Hematopoietic multipotent progenitor cell treated with erythropoietin and hydrocortisone succinate and interleukin-3 and kit ligand, for 4 days (in vitro differentiated cells): ENCODE measurements around the gene CFAP69.
"Not testable (repeated sequence)": the region's sequence is repeated elsewhere in the genome, so short reads cannot be mapped to it uniquely, and the experiment has no call there.

Experiments
- DNase-seq: peaks from one replicate; pipeline ENCODE4 v3.0.0-alpha.2; 2015

Gene CFAP69

DNA sequence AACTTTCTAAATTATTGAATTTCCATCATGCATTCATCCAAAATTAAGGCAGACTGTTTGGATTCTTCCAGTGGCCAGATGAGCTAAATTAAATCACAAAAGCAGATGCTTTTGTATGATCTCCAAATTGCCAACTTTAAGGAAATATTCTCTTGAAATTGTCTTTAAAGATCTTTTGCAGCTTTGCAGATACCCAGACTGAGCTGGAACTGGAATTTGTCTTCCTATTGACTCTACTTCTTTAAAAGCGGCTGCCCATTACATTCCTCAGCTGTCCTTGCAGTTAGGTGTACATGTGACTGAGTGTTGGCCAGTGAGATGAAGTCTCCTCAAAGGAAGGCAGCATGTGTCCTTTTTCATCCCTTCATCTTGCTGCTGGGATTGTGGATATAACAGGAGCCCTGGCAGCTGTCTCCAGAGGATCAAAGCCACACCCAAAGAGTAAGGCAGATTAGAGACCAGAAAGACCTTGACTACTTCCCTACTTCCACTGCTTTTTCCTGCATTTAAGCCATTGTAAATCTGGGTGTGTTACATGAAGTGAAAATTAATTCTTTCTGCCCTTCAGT lies 8.2 kb upstream of the CFAP69 start:
- DNase-seq = no peak

DNA sequence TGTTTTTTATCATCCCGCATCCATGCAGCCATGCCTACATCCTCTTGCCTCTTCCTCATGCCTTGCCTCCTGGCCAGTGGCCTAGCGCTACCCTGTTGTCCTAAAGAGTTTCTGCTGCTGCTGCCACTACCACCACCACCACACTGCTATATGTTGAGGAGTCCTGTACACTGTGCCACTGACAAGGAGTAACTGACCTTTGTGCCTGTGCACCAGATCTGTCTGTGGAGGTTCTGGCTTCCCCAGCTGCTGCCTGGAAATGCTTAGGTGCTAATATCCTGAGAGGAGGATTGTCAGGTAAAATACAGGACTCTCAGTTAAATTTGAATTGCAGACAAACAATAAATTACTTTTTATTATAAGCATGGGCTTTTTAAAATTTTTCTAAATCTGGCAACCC lies 7.0 kb upstream of the CFAP69 start:
- DNase-seq = no peak

DNA sequence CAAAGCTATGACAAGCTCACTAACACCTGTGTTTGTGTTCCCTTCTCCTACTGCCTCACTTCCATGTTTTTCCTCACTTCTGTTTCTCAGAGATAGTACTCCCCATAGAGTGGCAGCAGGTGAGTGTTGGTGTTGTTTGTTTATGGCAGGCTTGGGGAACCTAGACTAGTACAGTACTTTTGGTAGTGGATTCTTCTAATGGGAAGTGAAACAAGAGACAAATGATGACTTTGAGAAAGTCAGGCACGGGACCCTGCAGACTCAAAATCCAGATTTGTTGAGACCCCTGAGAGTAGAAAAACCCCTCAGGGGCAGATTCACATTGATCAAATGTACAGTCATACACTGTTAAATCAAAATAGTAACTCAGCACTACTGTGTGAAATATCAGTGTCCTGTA lies 6.4 kb upstream of the CFAP69 start:
- DNase-seq = no peak

DNA sequence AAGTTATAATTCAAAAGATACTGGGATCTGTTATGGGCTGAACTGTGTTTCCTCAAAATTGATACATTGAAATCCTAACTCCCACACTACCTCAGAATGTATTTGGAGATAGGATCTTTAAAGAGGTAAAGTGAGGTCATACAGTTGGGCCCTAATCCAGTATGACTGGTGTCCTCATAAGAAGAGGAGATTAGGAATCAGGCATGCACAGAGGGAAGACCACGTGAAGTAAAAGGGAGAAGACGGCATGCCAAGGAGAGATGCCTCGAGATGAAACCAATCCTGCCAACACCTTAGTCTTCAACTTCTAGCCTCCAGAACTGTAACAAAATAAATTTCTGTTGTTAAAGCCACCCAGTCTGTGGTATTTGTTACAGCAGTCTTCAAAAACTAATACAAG lies 5.9 kb upstream of the CFAP69 start:
- DNase-seq = no peak

DNA sequence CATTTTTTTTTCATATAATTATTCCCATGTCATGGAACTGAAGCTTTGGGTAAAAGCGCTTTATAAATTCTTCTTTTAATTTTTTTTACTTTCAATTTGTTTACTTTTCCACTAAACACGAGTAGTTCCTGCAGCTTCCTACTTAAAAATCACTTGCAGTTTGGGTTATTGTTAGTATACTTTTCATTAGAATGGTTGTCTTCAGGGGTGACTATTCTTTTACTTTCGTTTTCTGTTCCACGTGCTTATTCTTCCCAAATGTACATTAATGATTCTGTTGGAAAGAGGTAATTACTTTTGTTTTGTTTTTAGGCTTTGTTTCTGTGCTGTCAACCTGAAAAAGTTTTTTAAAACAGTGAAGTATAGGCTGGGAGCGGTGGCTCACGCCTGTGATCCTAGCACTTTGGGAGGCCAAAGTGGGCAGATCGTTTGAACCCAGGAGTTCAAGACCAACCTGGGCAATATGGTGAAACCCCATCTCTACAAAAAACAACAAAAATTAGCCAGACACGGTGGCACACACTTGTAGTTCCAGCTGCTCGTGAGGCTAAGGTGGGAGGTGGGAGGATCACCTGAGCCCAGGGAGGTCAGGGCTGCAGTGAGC lies 5.2 kb upstream of the CFAP69 start:
- DNase-seq = no peak

DNA sequence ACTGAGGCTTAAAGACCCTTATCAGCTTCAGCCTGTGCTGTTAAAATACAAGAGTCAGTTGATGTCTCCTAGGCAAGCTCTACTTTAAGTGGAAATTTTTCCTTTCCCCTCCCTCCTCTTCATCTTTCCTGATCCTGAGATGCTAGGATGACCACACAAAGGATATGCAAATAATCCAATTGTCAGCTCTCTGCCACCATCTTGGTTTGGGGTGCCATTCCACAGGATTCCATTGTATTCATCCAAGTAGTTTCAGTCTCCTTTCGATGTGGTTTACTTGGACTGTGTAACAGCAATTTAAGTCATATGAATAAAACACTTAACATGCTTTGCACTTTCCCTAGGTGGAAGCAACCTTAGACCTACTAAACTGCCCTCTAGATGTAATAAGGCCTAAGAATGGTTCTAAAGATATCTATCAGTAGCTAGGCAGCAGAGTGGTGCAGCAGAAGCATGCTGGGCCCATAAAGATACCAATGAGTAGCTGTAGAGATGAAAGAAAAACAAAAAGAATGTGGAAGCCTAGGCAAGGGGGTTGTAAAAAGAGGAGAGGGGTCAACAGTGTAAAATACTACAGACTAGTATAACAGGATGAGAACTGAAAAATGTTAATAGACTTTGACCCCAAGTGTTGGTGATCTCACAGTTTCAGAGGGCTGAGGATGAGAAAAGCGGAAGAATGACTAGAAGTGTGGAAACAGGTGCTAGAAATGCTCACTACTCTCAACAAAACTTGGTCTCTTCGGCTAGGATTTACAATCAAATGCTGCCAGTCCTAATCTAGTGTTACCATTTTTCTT lies 2.4 kb upstream of the CFAP69 start:
- DNase-seq = no peak

DNA sequence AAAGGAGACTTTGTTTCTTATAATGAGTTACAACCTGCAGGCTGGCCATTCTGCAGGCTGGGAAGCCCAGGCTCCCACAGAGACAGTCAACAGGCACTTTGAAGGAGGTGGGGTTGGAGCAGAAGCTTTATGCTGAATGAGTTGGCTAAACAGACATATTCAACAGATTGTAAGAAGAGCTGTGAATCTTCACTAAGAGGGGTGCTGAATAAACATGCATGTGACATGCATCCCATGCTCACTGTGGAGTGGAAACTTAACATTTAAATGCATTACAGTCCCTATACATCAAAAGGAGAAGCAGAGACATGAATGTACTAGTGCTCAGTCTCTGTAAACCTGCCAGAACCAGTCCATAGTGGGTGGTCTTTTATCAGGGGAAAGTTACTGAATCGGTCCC lies 1.4 kb upstream of the CFAP69 start:
- no peak for DNase-seq

DNA sequence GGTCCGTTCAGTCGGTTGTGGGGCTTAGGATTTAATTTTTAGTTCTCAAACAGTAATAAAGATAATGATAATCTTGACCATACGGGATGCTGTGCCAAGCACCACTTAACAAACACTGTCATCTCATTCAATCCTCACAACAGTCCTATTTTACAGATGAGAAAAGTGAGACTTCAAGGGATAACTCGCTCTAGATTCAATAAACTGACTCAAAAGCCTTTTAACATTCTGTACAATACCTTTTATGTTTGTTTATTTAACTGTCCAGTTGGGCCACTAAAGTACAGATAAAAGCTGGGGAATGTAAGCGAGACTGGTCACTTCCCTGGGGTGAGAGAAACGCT lies 437 bp upstream of the CFAP69 start:
- DNase-seq = no peak

DNA sequence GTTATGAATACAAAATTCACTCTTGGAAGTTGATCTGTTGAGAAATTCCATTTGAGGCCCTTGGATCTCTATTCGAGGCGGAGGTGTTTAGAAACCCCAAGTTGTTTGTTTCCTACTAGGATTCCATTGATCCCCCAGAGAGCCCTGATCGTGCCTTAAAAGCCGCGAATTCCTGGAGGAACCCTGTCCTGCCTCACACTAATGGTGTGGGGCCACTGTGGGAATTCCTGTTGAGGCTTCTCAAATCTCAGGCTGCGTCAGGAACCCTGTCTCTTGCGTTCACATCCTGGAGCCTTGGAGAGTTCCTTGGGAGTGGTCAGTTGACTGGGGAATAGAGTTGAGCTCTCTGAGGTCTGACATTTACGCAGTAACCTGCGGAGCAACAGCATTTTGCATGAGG lies 1.2 kb downstream of the CFAP69 start:
- DNase-seq = no peak

DNA sequence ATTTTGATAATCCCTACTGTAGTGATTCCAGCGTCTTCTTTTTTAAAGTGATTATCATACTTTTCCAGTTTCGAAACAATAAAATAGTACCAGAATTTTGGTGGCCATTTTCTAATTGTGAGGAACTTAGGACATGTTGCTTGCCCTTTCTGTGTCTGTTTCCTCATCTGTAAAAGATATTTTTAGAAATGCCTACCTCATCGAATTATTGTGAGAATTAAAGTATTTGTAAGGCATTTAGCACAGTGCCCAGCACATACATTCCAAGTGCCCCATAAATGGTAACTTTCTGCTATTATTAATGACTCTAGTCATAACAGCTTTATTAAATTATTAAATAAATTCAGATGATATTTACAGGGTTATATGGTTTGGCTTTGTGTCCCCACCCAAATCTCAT lies 3.7 kb downstream of the CFAP69 start:
- DNase-seq = no peak

DNA sequence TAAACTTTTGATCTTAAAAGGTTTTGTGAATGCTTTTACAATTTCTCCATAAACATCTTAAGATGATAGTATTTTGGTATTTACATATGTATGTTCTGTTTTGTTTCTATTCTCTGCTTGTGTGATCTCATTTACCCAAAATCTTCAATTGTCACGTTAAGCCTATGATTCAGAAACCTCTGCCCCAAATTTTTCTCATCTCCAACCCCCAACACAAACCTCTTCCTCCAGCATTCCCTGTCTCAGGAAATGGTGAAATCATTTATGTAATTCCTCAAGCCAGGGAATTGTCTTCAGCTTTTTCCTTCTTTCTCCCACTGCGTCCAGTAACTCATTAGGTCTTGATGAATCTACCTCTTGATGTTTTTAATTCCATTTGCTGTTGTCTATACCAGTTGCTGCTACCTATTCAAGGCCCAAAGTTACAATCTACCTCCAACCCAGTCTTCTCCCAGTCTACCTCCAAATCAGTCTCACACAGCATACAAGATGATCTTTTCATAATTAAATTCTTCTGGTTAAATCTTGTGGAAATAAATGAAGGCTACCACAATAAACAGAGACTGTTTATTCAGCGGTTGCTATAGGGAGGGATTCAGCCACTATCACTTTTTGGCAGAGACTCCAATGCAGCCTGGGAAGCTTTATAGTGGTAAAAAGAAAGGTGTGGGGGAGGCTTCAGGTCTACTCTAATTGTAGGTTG lies 5.8 kb downstream of the CFAP69 start:
- DNase-seq = no peak

DNA sequence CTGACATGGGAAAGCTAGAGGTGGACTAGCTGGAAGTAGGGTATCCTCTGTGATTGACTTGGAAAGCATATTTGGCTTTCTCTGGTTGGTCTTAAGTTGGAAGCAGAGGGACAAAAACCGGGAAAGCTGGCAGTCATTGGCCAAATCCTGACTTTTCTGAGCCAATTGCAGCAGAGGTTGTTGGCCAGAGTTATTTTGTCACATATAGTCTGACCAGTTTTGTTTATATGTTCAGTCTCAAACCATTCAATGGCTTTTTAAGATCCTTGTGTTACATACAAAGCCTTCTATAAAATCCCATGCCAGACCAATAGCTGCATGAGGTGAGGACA lies 6.3 kb downstream of the CFAP69 start:
- DNase-seq = no peak

DNA sequence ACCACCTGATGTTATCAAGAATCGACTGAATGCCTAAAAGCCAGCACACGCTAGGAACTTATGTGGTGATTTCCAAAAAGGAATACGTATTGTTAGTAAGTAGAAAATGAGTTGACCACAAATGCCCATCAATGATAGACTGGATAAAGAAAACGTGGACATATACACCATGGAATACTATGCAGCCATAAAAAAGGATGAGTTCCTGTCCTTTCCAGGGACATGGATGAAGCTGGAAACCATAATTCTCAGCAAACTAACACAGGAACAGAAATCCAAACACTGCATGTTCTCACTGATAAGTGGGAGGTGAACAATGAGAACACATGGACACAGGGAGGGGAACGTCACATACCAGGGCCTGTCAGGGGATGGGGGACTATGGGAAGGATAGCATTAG lies 11.0 kb downstream of the CFAP69 start:
- DNase-seq = not testable (repeated sequence)

DNA sequence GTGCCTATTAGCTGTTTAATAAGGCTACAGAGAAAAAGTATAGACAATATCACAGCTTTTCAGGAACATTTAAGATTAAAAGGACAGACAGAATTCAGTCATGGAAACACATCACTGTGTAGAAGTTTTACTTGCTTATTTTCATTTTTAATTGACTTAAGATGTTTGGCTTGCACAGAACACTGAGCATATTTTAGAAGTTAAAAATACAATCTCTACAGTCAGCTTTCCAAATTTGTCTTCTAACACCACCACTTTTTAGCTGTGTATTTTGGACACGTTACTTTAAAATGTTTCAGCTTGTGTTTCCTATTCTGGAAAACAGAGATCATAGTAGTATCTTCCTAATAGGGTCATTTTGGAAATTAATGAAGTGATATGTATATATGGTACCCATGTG lies 11.8 kb downstream of the CFAP69 start:
- no peak for DNase-seq

DNA sequence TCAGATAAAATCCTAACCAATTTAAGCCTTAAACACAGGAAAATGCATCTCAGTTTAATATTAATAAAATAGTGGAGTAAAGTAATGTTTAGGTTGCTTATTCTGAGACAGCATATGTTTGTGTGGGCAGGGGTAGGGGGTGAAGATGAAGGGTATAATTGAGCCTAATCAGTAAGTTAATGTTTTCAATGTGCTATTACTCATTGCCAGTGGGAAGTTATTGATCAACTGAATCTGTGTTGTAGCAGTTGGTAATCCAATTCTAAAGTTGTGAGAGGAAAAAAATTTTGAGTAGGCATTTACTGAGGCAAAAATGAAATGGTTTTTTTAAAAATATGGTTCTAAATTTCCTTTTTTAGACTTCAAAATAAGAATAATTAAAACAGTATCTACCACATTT lies 16.5 kb downstream of the CFAP69 start:
- no peak for DNase-seq

DNA sequence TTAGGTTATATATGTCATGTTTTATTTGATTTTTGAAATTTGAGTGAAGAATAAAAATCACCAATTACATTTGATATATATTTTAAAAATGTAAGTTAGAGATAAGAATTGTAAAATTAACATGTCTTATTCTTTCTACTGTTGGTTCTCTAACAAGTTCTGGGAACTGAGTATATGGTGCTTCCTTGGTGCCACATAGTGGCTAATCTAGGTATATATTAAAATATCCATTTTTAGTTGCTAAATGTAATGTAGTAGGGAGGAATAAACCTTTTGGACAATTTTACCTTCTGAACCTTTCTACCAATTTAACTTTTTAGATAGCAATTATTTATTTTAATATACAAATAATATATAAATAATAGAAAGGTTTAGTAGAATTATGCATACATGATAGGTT lies 17.5 kb downstream of the CFAP69 start:
- peak; percentile 61 for DNase-seq

DNA sequence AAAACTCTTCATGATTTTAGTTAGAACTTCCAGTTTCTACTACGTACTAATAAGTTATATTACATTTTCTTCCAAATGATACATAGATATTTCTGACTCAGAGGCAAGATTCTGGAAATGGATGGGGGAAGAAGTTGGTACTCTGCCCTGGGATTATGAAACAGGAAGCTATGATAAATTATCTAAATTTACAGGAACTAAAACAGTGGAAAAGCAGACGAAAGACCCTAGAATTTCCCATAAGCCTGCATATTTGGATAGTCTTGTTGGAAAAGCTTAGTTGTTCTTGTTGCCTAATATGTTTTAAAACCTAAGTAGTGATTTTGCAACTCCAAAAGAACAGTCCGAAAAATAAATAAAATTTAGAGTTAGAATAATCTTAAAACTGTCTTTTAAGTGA lies 21.8 kb downstream of the CFAP69 start:
- no peak for DNase-seq

DNA sequence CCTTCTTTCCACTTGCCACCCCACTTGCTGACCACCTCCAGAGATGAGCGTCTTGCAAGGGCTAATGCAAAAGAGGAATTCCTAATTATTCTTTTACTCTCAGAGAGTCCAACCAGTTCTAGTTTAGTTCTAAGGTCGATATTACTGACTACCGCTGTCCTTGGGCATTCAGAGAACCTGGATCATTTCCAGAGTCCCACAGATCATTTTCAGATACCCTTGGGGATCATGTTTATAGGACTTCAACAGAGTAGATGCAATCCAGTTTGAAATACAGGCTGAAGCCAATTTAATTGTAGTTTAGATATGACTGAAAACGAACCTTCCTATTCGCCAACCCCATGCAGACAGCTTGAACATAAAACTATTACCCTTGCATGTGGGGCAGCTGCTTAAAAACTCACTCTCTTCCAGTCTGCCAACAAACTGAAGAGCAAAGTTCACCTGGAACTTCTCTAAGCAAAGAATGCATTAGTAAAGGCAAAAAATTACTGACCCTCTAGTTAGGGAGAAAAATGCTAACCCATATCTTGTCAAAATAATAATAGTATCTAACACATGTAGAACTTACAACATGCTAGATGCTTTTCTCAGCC lies 22.4 kb downstream of the CFAP69 start:
- no peak for DNase-seq

DNA sequence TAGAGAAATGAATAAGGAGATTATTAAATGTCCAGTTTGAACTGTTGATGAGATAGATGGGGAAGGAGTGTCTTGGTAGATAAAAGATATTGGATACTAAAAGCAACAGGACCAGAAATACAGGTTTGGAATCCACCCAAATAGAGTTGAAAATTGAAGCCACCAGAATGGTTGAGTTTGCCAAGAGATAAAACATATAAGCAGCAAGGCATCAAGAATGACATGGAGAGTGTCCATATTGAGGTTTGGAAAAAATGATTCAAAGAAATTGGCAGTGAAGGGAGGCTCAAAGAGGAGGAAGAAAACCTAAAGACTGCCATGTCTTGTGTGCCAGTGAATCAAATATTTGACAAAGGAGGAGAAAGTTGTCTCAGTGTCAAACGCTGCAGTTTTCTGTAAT lies 24.2 kb downstream of the CFAP69 start:
- no peak for DNase-seq

DNA sequence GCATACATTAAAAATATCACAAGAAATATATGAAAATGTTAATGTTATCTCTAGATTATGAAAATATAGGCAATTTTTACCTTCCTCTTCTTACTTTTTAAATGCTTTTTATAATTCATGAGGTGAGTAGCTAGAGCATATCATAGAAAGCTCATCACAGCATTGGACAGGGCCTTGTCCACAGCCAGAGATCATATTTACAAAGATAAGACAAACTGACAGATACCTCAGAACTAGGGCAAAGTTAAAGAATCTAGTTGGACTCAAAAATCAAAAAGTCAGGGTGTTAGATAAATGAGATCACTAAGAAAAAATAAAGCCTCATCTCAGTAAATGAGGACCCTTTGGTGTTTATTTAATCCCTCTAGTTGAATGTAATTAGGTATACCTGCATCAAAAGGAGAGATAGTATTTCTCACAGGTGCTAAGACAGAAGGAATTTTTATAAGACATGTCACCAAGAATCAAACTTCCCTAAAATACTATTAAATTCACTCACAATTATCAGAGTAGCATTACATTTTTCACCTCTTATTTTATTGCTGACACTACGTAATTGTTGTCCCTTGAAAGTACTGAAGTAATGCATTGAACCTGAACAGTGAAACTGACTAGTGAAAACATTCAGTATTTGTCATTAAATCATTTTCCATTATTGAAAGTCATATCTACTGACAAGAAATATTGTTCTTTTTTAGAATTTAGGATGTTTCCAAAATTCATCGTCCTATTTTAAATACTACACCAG lies 25.6 kb downstream of the CFAP69 start:
- no peak for DNase-seq

DNA sequence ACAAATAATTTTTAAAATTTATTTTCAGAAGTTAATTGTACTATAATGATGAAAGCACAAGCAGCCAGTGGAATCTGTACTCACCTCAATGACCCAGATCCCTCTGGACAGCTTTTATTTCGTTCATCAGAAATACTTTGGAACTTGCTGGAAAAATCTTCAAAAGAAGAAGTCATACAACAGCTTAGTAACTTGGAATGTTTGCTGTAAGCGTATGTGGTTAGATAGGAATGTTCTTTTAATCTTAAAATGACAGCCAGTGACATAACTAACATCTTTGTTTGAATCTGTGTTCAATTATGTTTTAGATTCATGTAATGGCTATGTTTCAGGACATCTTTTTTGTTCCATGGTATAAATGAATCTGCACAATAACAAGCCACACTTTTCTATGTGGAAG lies 26.8 kb downstream of the CFAP69 start:
- DNase-seq = no peak

DNA sequence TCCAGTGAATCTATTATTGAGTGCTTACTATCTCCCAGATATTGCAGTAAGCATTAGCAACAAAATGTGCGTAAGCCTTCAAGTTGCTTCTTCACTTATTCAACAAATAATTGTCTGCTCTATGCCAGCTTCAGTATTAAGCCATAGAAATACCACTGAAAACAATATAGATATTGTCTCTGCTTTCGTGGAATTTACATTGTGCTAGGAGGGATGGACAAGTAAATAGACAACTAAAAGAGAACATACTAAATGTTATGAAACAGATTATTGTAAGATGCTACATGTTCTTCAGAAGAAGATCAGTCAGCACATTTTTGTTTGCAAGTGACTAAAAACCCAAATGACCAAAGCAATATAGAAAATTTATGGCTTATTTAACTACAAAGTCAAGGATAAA lies 27.3 kb downstream of the CFAP69 start:
- DNase-seq = no peak

DNA sequence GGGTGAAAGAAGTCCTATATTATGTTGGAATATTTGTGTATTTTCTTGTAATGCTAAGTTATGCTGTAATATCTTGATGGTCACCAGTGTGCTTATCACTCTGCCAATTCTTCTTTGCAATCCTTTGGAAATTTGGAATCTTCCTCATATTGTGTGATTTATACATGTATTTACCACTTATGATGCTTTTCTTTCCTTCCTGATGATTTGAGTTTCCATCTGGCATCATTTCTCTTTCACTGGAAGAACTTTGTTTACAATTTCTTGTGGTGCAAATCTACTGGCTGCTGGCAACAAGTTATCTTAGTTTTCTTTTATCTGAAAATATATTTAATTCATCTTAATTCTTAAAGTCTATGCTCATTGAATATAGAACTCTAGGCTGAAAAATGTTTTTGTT lies 29.2 kb downstream of the CFAP69 start:
- DNase-seq = no peak
